SKM-1 (cell line): ENCODE data around the gene AFTPH.

Experiments used
- DNase-seq: peaks from one replicate; lab custom pipeline; 2025; ENCODE audit not compliant: unreplicated experiment; lab: John Stamatoyannopoulos, UW

Gene AFTPH

GRCh38 chr2:64608867-64609226 is 84.7 kb downstream of the AFTPH start:
- DNase-seq: no peak

- no peak for DNase-seq
Observed at GRCh38 chr2:64609227-64609941, 85.3 kb downstream of the AFTPH start.

- no peak for DNase-seq
Observed at GRCh38 chr2:64609942-64610281, 85.8 kb downstream of the AFTPH start.

- DNase-seq: no peak
Observed at GRCh38 chr2:64610316-64610855, 86.3 kb downstream of the AFTPH start.

- no peak for DNase-seq
Observed at GRCh38 chr2:64612575-64613195, 88.6 kb downstream of the AFTPH start.

- no peak for DNase-seq
Observed at GRCh38 chr2:64613276-64613675, 89.1 kb downstream of the AFTPH start.

- no peak for DNase-seq
Observed at GRCh38 chr2:64615192-64615763, 91.2 kb downstream of the AFTPH start.

- DNase-seq: no peak
Observed at GRCh38 chr2:64615844-64616536, 91.9 kb downstream of the AFTPH start.

- no peak for DNase-seq
Observed at GRCh38 chr2:64617631-64618151, 93.6 kb downstream of the AFTPH start.

- DNase-seq: no peak
Observed at GRCh38 chr2:64620661-64621060, 96.5 kb downstream of the AFTPH start.

GRCh38 chr2:64622443-64623241 is 98.5 kb downstream of the AFTPH start:
- DNase-seq: no peak

- DNase-seq: no peak
Observed at GRCh38 chr2:64623242-64623850, 99.2 kb downstream of the AFTPH start.

GRCh38 chr2:64624108-64624610 is 100.0 kb downstream of the AFTPH start:
- DNase-seq: no peak

GRCh38 chr2:64624862-64625261 is 100.7 kb downstream of the AFTPH start:
- no peak for DNase-seq

- DNase-seq: peak; percentile 40
Observed at GRCh38 chr2:64625299-64626145, 101.4 kb downstream of the AFTPH start.

- DNase-seq: no peak
Observed at GRCh38 chr2:64626146-64626809, 102.2 kb downstream of the AFTPH start.

GRCh38 chr2:64626963-64627760 is 103.0 kb downstream of the AFTPH start:
- DNase-seq: no peak
